GM21447 (cell line): ENCODE results near the gene CNTNAP2.
"Not testable (repeated sequence)": the region's sequence is repeated elsewhere in the genome, so short reads cannot be mapped to it uniquely, and the experiment has no call there.

Source experiments
- ATAC-seq: cut with Tn5 transposase; IDR thresholded peaks from one replicate; pipeline ENCODE4 v1.9.1; 2021; ENCODE audit not compliant: unreplicated experiment

Gene CNTNAP2

DNA sequence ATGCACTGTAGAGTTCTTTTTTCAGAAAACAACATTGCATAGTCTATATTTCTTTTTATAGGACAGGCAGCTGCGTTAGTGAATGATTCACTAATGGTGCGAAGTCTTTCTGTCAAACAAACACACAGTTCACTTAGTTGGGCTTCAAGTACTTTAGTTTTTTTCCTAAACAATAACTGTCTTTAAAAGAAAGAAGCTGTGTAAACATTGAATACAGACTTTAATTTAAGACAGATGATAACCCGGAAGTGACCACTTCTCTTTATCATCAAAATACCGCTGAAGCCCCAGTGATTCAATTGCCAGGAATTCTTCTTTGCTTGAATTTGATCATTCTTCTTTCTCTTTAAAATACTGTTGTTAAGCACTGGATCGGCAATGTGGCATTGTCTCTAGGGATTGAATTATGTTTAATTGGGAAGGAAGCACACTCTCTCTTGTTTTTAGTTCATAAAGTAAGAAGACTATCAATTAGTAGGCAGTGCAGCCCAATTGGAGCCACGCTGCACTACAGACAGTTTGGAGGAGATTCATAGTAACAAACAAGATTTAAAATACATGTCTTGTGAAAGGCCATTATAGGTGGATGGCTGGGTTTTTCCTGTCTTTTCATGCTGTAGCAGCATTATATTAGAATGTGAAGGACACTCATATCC is 30.4 kb downstream of the CNTNAP2 start:
- no peak for ATAC-seq

DNA sequence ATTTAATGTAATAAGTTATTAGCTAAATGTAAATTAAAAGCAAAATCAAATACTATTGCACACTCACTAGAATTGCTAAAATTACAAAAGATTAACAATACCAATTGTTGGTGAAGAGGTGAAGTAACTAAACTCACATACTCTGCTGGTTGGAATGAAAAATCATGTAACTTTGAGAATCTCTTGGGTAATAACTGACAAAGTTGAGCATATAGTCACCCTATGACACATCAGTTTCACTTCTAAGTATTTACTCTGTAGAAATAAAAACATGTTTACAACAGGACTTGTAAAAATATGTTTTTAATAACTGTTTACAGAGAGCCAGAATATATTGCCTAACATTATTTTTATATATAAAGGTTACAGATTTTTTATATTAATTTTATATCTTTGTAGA is 33.6 kb downstream of the CNTNAP2 start:
- no peak for ATAC-seq

DNA sequence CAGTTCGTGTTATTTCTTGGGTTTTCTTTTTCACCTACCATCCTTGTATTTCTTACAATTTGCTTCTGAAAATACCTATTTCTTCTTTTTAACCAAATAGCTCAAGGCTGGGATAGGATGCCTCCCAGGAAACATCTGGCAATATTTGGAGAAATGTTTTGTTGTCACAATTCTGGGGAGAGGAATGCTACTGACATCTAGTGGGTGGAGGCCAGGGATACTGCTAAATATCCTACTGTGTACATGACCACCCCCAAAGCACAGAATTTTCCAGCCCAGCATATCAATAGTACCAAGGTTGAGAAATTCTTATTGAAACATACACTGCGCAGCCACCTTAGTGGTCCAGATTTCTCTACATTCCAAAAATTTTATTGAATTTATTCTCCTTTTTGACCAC is 55.5 kb downstream of the CNTNAP2 start:
- no peak for ATAC-seq

DNA sequence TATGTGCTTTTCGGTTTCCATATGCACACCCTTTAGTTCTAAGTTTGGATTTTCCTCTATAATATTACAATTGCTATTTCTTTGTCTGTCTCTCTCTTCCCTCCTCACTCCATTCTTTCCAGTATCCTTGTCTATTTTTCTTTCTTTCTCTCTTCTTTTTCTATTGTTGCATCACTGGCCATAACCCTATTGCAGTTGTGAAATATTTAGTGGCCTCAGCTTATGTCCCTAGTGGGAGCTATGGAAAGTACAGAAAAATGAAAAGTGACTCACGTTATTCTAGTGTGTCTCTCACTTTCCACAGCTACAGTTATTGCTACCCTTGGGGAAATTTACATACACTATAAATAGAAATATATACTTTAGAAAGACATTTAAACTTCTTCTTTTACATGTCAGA is 59.1 kb downstream of the CNTNAP2 start:
- ATAC-seq = no peak

DNA sequence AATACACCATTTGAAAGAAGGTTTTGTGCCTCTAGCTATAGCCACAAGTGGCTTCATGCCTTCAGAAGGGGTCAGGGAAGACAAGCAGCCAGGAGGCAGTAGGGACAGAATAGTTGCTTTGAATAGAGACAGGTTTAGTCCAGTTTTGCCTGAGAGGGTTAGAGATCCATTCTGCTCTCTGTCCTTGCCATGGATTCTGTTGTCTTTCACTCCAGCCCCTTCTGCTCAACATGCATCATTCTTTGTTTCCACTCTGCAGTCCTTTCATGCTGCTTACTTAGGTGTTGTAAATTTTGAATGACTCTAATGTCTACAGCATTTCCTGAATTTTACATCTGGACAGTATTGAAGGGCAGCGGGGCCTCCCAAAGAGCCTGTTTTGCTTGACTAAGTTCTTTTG is 60.3 kb downstream of the CNTNAP2 start:
- ATAC-seq = no peak

DNA sequence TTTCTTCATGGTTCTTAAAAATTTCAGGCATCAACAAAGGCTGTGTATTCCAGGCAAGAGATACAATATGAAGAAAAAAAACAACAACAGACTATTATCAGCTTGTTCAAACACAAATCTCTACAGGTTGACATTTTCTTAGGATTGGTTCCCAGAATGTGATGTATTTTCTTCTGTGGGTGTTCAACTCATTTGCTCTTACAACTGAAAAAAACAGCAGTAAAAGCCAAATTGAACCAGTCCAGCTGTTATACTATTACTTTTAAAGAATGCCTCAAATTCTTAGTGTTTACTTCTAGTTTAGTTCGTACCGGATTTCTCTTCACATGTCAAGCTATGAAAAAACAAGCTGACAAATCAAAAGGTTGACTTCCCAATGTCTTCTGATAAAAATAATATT is 60.7 kb downstream of the CNTNAP2 start:
- no peak for ATAC-seq

GRCh38 chr7:146185844-146186243 is 69.2 kb downstream of the CNTNAP2 start:
- ATAC-seq = no peak

- not testable (repeated sequence) for ATAC-seq
Observed at GRCh38 chr7:146191428-146191827, 74.8 kb downstream of the CNTNAP2 start.

DNA sequence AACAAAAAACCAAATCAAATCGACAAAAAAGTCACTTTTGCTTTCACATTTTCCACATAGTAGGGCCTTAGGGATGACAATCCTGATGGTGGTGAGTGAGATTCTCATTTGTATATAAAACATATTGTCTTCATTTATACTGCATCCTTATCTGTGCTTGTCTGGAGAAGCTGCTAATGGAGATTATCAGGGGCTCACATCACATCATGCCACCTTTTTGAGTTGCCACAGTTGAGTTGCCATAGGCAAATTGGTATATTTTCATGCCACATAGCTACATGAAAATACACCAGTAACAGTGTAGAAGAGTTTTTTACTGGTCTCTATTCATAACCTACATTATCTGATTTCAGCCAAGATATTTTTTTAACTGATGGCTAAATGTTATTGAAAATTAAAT is 85.3 kb downstream of the CNTNAP2 start:
- no peak for ATAC-seq

DNA sequence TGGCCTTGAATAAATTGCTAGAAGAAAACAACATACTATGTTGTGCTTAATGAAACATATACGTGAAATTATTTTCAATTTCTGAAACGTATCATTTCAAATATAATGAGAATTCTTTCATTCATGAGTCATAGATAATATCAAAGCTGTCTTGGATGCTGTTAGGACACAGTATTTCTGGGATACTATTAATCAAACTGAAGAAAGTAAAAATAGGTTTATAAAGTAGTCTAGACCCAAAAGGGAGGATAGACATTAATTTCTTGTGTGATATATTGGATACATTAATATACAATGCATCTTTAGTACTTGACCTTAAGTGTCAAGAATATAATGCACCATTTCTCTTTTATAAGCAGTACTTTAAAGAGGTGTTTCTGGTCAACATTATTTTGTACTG is 89.7 kb downstream of the CNTNAP2 start:
- ATAC-seq = no peak

DNA sequence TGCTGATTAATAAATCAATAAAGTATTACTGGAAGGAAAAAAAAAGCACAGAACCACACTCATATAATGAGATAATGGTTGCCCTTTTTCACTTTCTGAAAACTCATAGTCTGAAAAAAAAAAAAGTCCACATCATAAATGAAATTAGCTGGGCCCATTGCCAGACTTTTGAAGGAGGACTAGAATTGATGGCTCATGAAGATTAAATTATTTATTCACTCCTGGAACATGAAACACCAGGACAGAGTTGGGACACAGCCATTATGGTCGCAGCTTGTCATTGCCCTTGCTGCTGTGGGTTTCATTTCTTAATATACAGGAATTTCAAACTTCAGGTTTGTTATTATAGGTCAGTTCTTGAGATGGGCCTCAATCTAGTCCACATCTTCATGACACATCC is 91.9 kb downstream of the CNTNAP2 start:
- no peak for ATAC-seq

DNA sequence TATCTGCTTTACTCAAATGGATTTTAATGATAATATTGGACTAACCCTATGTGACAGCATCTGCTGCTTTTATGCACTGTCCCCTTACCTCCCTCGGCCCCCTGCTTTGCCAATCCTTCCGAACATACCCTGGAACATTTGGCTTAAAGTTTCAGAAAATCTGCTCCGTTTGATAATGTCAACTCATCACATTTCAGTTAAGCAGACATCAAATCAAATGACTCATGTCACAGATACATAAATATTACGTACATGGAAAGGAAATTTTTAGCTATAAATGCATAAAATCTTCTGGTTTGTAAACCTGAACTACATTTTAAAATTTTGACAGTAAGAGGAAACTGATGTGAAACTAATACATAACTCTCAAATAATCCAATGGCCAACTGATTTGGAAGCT is 98.2 kb downstream of the CNTNAP2 start:
- ATAC-seq = no peak

- ATAC-seq = no peak
Observed at GRCh38 chr7:146216396-146217041, 99.9 kb downstream of the CNTNAP2 start.

DNA sequence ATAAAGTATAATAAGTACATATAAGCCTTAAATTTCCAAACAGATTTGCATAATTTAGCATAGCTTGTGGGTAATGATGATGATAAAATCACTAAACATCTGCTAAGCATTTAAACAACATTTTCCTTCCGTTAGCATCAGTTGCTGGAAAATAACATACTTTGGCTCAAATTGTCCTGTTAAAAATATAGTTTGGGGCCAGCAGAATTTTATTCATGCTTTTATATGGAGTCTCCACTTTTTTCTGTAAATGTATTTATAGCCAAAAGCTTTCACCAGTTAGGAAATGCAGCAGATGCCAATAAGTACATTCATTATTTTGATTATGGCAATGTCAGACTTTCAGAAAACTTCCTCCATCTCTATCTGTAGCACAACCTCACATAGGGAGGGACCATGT is 107.2 kb downstream of the CNTNAP2 start:
- ATAC-seq = no peak

- no peak for ATAC-seq
Observed at GRCh38 chr7:146232604-146233003, 116.0 kb downstream of the CNTNAP2 start.

GRCh38 chr7:146235195-146235594 is 118.6 kb downstream of the CNTNAP2 start:
- ATAC-seq = no peak

DNA sequence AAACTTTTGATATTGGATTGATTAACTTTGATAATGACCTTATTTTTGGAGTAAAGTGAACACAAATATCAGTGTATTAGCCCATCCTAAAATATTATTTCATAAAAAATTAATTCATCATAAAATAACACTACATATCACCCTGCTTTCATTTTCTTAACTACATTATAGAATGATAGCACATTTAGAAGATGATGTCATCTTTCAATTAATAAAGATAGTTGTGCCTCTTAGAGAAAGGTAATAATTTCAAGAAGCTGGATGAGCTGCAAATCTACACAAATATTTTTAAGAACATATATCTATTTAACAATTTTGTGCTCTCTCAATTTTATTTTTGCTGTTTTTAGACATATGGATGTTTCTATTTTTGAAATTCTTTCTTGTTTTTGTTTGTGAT is 126.1 kb downstream of the CNTNAP2 start:
- ATAC-seq = no peak

GRCh38 chr7:146247991-146248390 is 131.4 kb downstream of the CNTNAP2 start:
- ATAC-seq = not testable (repeated sequence)

- not testable (repeated sequence) for ATAC-seq
Observed at GRCh38 chr7:146248744-146249143, 132.1 kb downstream of the CNTNAP2 start.

- ATAC-seq = no peak
Observed at GRCh38 chr7:146249272-146249671, 132.7 kb downstream of the CNTNAP2 start.

DNA sequence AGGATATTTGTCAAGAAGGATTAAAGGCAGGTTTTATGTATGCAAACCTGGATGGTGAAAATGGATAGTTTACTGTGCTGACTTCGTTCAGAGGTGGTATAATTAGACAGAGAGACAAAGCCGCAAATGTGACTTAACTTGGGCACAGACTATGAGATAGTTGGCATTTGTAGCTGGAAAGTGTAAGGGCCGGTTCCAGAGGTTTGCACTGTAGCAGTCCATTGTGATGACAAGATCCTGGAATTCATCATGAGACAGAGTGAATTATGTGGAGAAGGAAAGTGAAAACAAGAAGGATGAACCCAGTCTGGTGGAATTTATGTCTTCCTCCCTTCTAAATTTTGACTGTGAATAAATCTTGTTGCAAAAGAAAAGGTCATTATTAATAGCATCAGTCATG is 139.0 kb downstream of the CNTNAP2 start:
- ATAC-seq = no peak

DNA sequence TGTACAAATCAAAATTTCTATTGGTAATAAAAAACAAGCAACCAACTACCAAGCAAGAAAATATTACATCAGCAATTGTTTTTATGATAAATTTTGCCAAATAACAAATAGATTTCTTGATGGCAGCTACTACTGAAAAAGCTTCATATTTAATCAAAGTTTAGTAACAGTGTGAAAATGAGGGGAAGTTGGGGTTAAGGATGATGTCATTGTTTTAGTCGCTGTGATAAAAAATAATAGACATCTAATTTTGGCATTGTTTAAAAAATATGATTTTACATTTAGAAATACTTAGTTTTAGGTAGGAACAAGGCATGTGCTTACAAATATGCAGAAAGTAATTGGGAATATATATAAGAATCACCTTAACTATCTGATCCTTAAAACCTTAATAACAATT is 145.9 kb downstream of the CNTNAP2 start:
- no peak for ATAC-seq

DNA sequence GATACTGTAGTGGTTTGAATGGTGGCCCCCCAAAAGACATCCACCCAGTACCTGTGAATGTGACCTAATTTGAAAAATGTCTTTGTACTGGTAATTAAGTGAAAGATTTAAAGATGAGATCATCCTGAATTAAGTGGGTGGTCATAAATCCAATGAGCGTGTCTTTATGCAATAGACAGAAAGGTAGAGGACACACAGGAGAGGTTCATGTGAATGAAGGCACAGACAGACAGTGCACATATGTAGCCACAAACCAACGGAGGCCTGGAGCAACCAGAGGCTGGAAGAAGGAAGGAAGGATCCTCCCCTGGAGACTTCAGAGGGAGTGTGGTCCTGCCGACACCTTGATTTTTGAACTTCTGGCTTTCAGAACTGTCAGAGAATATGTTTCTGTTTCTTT is 160.3 kb downstream of the CNTNAP2 start:
- ATAC-seq = no peak
